ENCODE data around the gene EHMT1. TPM values are rescaled to one million over a fixed set of nuclear protein-coding genes. Genes with fewer than 3 reads are reported as not detected.

The EHMT1 gene
- total and polyA plus RNA-seq, 10 of the 15 experiments (the other 5 are each of a cell fraction or from before 2014, with no cell fraction given): 2.9 to 100 (median 48.1) TPM

DNA sequence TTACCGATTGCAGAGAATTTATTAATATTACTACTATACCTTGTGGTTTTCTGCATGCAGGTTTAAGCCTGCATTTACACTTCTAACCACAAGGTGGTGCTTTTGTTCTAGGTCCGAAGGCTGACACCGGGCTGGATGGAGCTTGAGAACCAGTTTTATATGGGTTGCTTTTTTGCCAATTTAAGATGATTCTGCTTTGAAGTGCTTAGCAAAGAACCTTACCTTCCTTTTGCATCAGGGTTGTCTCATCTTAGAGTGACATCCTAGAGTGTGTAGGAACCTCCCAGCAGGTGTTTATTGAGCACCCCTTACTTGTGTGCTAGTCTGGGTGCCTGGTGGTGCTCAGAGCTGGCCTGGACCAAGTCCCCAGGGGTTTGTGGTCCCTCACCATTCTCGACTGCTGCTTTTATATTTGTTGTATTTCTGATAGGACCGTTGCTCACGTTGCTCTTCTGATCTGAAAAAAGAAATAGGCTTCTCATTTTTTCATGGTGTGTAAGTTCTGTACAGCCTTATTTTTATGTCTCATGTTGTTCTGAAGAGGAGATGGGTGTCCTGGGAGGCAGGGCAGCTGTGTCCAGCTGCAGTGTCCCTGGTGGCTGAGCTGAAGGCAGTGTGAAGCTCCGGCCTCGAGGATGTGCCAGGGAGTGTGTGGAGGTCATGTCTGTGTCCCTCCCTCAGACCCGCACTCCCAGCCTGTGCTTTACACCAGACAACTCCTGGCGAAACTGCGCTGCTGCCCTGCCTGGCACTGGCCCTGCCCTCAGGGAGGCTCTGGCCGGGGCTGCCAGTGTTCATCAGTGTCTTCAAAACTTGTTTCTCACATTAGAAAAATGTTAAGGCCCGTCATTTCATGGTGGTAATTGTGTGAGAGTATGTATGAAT is 54.3 kb downstream of the EHMT1 start (continued):
- TF ChIP-seq, protein P1, sequence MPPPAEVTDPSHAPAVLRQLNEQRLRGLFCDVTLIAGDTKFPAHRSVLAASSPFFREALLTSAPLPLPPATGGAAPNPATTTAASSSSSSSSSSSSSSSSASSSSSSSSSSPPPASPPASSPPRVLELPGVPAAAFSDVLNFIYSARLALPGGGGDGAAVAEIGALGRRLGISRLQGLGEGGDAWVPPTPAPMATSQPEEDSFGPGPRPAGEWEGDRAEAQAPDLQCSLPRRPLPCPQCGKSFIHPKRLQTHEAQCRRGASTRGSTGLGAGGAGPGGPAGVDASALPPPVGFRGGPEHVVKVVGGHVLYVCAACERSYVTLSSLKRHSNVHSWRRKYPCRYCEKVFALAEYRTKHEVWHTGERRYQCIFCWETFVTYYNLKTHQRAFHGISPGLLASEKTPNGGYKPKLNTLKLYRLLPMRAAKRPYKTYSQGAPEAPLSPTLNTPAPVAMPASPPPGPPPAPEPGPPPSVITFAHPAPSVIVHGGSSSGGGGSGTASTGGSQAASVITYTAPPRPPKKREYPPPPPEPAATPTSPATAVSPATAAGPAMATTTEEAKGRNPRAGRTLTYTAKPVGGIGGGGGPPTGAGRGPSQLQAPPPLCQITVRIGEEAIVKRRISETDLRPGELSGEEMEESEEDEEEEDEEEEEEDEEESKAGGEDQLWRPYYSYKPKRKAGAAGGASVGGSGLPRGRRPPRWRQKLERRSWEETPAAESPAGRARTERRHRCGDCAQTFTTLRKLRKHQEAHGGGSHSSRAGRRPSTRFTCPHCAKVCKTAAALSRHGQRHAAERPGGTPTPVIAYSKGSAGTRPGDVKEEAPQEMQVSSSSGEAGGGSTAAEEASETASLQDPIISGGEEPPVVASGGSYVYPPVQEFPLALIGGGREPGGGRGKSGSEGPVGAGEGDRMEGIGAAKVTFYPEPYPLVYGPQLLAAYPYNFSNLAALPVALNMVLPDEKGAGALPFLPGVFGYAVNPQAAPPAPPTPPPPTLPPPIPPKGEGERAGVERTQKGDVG (CRISPR knock-in tag; IDR thresholded peaks at IDR 0.05): no peak
- TF ChIP-seq ZSCAN29 (IDR thresholded peaks at IDR 0.05): no peak
- TF ChIP-seq RBBP5 (conservative IDR thresholded peaks at IDR 0.05): no peak
- no peak for TF ChIP-seq CBX3 (IDR thresholded peaks at IDR 0.05; ENCODE audit: borderline replicate concordance, low read depth)
- no peak for TF ChIP-seq POLR2A (IDR thresholded peaks at IDR 0.05; ENCODE audit: low read depth, low read length)
- TF ChIP-seq RAD21 (IDR thresholded peaks at IDR 0.05; ENCODE audit: insufficient read depth, low read depth, low read length): peak; percentile 97
- no peak for TF ChIP-seq MTA3 (IDR thresholded peaks at IDR 0.05; ENCODE audit: borderline replicate concordance, low read length)
- TF ChIP-seq, protein P2, sequence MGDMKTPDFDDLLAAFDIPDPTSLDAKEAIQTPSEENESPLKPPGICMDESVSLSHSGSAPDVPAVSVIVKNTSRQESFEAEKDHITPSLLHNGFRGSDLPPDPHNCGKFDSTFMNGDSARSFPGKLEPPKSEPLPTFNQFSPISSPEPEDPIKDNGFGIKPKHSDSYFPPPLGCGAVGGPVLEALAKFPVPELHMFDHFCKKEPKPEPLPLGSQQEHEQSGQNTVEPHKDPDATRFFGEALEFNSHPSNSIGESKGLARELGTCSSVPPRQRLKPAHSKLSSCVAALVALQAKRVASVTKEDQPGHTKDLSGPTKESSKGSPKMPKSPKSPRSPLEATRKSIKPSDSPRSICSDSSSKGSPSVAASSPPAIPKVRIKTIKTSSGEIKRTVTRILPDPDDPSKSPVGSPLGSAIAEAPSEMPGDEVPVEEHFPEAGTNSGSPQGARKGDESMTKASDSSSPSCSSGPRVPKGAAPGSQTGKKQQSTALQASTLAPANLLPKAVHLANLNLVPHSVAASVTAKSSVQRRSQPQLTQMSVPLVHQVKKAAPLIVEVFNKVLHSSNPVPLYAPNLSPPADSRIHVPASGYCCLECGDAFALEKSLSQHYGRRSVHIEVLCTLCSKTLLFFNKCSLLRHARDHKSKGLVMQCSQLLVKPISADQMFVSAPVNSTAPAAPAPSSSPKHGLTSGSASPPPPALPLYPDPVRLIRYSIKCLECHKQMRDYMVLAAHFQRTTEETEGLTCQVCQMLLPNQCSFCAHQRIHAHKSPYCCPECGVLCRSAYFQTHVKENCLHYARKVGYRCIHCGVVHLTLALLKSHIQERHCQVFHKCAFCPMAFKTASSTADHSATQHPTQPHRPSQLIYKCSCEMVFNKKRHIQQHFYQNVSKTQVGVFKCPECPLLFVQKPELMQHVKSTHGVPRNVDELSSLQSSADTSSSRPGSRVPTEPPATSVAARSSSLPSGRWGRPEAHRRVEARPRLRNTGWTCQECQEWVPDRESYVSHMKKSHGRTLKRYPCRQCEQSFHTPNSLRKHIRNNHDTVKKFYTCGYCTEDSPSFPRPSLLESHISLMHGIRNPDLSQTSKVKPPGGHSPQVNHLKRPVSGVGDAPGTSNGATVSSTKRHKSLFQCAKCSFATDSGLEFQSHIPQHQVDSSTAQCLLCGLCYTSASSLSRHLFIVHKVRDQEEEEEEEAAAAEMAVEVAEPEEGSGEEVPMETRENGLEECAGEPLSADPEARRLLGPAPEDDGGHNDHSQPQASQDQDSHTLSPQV (IDR thresholded peaks at IDR 0.05): no peak
- TF ChIP-seq NBN (IDR thresholded peaks at IDR 0.05): peak; percentile 50; the same call in 1 of the 2 replicates
- peak; percentile 55 for TF ChIP-seq MXI1 (IDR thresholded peaks at IDR 0.05; ENCODE audit: low read depth, low read length)
- no peak for TF ChIP-seq KDM1A (IDR thresholded peaks at IDR 0.05; ENCODE audit: borderline replicate concordance)
- no peak for TF ChIP-seq NRF1 (conservative IDR thresholded peaks at IDR 0.05; ENCODE audit: low read depth, low read length)
- TF ChIP-seq TCF3 (IDR thresholded peaks at IDR 0.05; ENCODE audit: borderline replicate concordance, insufficient read depth, low read depth, low read length): no peak
- no peak for TF ChIP-seq BRCA1 (IDR thresholded peaks at IDR 0.05; ENCODE audit: low read depth, low read length)
- no peak for TF ChIP-seq HDAC6 (IDR thresholded peaks at IDR 0.05; ENCODE audit: unreplicated experiment)
- no peak for TF ChIP-seq MEF2A (IDR thresholded peaks at IDR 0.05; ENCODE audit: insufficient read depth, low read depth, low read length)
- TF ChIP-seq, protein P3, sequence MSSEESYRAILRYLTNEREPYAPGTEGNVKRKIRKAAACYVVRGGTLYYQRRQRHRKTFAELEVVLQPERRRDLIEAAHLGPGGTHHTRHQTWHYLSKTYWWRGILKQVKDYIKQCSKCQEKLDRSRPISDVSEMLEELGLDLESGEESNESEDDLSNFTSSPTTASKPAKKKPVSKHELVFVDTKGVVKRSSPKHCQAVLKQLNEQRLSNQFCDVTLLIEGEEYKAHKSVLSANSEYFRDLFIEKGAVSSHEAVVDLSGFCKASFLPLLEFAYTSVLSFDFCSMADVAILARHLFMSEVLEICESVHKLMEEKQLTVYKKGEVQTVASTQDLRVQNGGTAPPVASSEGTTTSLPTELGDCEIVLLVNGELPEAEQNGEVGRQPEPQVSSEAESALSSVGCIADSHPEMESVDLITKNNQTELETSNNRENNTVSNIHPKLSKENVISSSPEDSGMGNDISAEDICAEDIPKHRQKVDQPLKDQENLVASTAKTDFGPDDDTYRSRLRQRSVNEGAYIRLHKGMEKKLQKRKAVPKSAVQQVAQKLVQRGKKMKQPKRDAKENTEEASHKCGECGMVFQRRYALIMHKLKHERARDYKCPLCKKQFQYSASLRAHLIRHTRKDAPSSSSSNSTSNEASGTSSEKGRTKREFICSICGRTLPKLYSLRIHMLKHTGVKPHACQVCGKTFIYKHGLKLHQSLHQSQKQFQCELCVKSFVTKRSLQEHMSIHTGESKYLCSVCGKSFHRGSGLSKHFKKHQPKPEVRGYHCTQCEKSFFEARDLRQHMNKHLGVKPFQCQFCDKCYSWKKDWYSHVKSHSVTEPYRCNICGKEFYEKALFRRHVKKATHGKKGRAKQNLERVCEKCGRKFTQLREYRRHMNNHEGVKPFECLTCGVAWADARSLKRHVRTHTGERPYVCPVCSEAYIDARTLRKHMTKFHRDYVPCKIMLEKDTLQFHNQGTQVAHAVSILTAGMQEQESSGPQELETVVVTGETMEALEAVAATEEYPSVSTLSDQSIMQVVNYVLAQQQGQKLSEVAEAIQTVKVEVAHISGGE (CRISPR knock-in tag; IDR thresholded peaks at IDR 0.05): no peak

Measured in GM12878 (cell line).